Measurements from ENCODE around the gene PDZD2.
"Not testable (repeated sequence)": the region's sequence is repeated elsewhere in the genome, so short reads cannot be mapped to it uniquely, and the experiment has no call there.

DNA sequence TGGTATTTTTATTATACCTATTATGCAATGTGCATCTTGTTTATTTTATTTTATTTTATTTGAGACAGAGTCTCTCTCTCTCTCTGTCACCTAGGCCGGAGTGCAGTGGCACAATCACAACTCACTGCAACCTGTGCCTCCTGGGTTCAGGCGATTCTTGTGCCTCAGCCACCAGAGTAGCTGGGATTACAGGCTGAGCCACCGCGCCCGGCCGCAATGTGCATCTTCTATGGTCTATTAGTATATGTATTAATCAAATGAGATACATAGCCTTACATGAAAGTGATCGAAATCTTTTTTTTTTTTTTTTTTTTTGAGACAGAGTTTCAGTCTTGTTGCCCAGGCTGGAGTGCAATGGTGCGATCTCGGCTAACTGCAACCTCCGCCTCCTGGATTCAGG, 89.9 kb downstream of the PDZD2 start:
- TF ChIP-seq, protein P1, sequence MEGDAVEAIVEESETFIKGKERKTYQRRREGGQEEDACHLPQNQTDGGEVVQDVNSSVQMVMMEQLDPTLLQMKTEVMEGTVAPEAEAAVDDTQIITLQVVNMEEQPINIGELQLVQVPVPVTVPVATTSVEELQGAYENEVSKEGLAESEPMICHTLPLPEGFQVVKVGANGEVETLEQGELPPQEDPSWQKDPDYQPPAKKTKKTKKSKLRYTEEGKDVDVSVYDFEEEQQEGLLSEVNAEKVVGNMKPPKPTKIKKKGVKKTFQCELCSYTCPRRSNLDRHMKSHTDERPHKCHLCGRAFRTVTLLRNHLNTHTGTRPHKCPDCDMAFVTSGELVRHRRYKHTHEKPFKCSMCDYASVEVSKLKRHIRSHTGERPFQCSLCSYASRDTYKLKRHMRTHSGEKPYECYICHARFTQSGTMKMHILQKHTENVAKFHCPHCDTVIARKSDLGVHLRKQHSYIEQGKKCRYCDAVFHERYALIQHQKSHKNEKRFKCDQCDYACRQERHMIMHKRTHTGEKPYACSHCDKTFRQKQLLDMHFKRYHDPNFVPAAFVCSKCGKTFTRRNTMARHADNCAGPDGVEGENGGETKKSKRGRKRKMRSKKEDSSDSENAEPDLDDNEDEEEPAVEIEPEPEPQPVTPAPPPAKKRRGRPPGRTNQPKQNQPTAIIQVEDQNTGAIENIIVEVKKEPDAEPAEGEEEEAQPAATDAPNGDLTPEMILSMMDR (conservative IDR thresholded peaks at IDR 0.05; ENCODE audit: low read depth, low read length), result not testable (repeated sequence)
- not testable (repeated sequence) for TF ChIP-seq EZH2 (IDR thresholded peaks at IDR 0.05; ENCODE audit: borderline replicate concordance, low read depth, low read length, poor library complexity, severe bottlenecking)
